WTC11 (cell line): ENCODE measurements around the gene BRAF.

ENCODE experiments used
- AFF4 ChIP-seq: sonication (generic); formaldehyde crosslinking; IDR thresholded peaks from 2 replicates; pipeline ENCODE4 v1.8.1; 2023; ENCODE audit warnings: mild to moderate bottlenecking, missing genetic modification reagents, borderline replicate concordance
- ATF3 ChIP-seq: sonication (generic); formaldehyde crosslinking; conservative IDR thresholded peaks from 2 replicates; pipeline ENCODE4 v1.8.1; 2022; ENCODE audit warnings: mild to moderate bottlenecking, missing genetic modification reagents
- CREB1 ChIP-seq: sonication (generic); formaldehyde crosslinking; IDR thresholded peaks from 2 replicates; pipeline ENCODE4 v1.8.0; 2023; ENCODE audit warnings: mild to moderate bottlenecking, missing genetic modification reagents
- CREM ChIP-seq: sonication (generic); formaldehyde crosslinking; IDR thresholded peaks from 2 replicates; pipeline ENCODE4 v1.8.1; 2022; ENCODE audit warnings: mild to moderate bottlenecking, missing genetic modification reagents, moderate library complexity
- CTCF ChIP-seq: fragments of 200-600 bp; IDR thresholded peaks from 2 replicates; pipeline ENCODE4 v1.8.0; 2022; ENCODE audit warnings: antibody characterized with exemption
- ELF4 ChIP-seq: sonication (generic); formaldehyde crosslinking; IDR thresholded peaks from 2 replicates; pipeline ENCODE4 v1.8.1; 2022; ENCODE audit warnings: low read depth, mild to moderate bottlenecking, moderate library complexity, missing genetic modification reagents
- ESRRA ChIP-seq: sonication (generic); formaldehyde crosslinking; IDR thresholded peaks from 2 replicates; pipeline ENCODE4 v1.8.1; 2022; ENCODE audit warnings: mild to moderate bottlenecking, missing genetic modification reagents, borderline replicate concordance
- IRF1 ChIP-seq: sonication (generic); formaldehyde crosslinking; IDR thresholded peaks from 2 replicates; pipeline ENCODE4 v1.8.0; 2023; ENCODE audit warnings: missing genetic modification reagents
- JUN ChIP-seq: sonication (generic); formaldehyde crosslinking; IDR thresholded peaks from 2 replicates; pipeline ENCODE4 v1.8.0; 2023; ENCODE audit warnings: mild to moderate bottlenecking, missing genetic modification reagents
- MXD4 ChIP-seq: fragments of 250-450 bp; sonication (Bioruptor Pico); IDR thresholded peaks from 2 replicates; pipeline ENCODE4 v1.8.0; 2021; ENCODE audit warnings: mild to moderate bottlenecking, moderate library complexity, borderline replicate concordance
- PREB ChIP-seq: sonication (generic); formaldehyde crosslinking; IDR thresholded peaks from 2 replicates; pipeline ENCODE4 v1.8.1; 2022; ENCODE audit warnings: mild to moderate bottlenecking, missing genetic modification reagents, moderate library complexity, borderline replicate concordance
- STAT6 ChIP-seq: sonication (generic); formaldehyde crosslinking; conservative IDR thresholded peaks from 2 replicates; pipeline ENCODE4 v1.8.1; 2023; ENCODE audit warnings: mild to moderate bottlenecking, low read depth, missing genetic modification reagents, moderate library complexity
- ZNF416 ChIP-seq: fragments of 250-450 bp; sonication (Bioruptor Pico); IDR thresholded peaks from 2 replicates; pipeline ENCODE4 v1.9.0; 2021; ENCODE audit warnings: mild to moderate bottlenecking, inconsistent platforms
- ZNF423 ChIP-seq: fragments of 250-450 bp; sonication (Bioruptor Pico); IDR thresholded peaks from 2 replicates; pipeline ENCODE4 v2.1.2; 2022; ENCODE audit warnings: mild to moderate bottlenecking, moderate library complexity

GRCh38 chr7:140723006-140723405 is 201.7 kb downstream of the BRAF start:
- TF ChIP-seq CTCF, result no peak
- no peak for TF ChIP-seq CREM
- no peak for TF ChIP-seq ZNF416
- no peak for TF ChIP-seq ATF3
- TF ChIP-seq AFF4 (CRISPR knock-in tag), result no peak
- TF ChIP-seq MXD4 (CRISPR knock-in tag), result no peak
- TF ChIP-seq ZNF423 (CRISPR knock-in tag), result no peak
- no peak for TF ChIP-seq ESRRA (CRISPR knock-in tag)
- no peak for TF ChIP-seq STAT6
- no peak for TF ChIP-seq JUN (CRISPR knock-in tag)
- no peak for TF ChIP-seq PREB (CRISPR knock-in tag)
- TF ChIP-seq ELF4 (CRISPR knock-in tag), result no peak
- TF ChIP-seq IRF1 (CRISPR knock-in tag), result no peak
- no peak for TF ChIP-seq CREB1 (CRISPR knock-in tag)
